ENCODE measurements around the gene VPS41.

Gene VPS41

DNA sequence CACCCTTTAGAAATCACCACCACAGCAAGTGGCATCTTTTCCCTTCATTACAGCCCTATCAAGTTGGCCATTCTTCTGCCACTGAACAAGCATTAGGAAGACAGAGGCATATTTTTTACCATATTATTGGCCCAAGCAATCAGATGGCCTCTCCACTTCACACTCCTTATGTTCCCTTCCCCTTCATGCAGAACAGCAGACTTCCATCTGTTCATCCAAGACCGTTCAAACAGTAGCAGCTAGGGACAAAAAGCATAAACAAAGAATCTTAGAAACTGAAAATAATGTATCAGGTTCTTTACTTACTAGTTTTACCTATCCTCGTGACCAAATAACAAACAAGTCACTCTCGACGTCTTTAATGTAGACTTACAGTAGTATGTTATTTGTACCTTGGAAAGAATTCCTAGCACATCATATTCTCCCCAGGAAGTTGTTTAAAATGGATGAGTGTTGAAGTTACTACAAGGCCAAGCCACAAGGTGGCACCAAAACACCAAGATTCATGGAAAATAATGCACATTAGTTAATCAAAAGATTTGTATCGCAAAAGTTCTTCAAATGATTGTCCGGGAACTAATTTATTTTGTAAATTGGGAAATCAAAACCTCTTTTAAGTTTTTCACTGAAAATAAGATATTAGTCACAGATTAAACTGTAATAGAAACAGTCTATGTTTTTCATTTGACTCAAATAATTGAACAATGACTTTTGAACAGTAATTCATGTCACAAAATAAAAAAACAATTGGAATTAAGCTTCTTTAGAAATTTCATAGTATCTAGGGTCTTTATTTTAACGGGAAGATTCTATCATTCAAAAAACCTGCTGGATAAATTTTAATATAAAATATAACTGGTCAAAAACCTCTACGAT lies 112.1 kb downstream of the VPS41 start:
- DNase-seq (ENCODE audit: insufficient read length): no peak
- peak; percentile 78 for FAIRE-seq

DNA sequence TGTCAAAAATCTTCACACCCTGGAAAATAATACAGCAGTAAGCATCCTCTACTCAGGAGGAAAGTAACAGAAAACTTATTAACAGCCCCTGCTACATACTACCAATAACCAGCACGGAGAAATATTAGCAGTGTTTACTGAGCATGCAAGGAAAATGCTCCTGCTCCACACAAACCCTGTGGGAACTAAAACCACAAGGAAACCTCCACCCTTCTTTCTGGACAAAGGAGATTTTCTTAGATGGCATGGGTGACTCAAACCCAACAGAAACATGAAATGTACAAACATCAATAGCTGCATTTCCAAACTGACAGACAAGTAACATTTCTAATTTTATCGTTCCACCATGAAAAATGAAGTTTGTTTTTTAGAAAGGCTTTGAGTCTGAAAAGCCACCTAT lies 113.4 kb downstream of the VPS41 start:
- DNase-seq (ENCODE audit: insufficient read length) (no peak), FAIRE-seq (no peak)
- TF ChIP-seq POLR2AphosphoS5 (IDR thresholded peaks at IDR 0.05; ENCODE audit: low read depth, low read length) (no peak), POLR2A (IDR thresholded peaks at IDR 0.05; ENCODE audit: low read depth, low read length) (no peak), TAF1 (IDR thresholded peaks at IDR 0.05; ENCODE audit: borderline replicate concordance, low read depth, low read length) (no peak)

More for the DNA sequence above, 112.1 kb downstream of the VPS41 start:
- no peak for TF ChIP-seq POLR2A (IDR thresholded peaks at IDR 0.05; ENCODE audit: low read depth, low read length)
- TF ChIP-seq TAF1 (IDR thresholded peaks at IDR 0.05; ENCODE audit: borderline replicate concordance, low read depth, low read length): no peak
- TF ChIP-seq POLR2AphosphoS5 (IDR thresholded peaks at IDR 0.05; ENCODE audit: low read depth, low read length): no peak

DNA sequence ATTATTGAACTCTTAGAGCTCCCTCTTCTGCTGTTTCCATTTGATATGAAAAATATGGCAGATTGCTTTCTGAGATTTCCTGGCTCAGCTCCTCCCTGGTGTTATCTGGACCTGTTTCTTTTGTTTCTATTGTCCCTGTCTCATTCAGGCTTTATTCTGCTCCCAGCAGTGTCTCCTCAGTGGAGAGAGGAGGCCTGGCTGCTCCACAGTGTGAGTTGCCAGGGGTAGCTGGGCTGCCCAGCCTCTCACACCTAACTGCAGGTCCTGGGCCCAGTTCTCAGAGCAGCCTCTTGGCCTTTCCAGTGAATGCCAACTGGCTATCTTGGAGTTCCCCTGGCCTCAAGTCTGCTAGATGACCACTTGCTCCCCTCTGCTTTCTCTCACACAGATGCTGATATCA lies 127.0 kb downstream of the VPS41 start:
- FAIRE-seq (no peak), DNase-seq (ENCODE audit: insufficient read length) (no peak)
- no peak for TF ChIP-seq POLR2A (IDR thresholded peaks at IDR 0.05; ENCODE audit: low read depth, low read length)
- TF ChIP-seq TAF1 (IDR thresholded peaks at IDR 0.05; ENCODE audit: borderline replicate concordance, low read depth, low read length): no peak
- TF ChIP-seq POLR2AphosphoS5 (IDR thresholded peaks at IDR 0.05; ENCODE audit: low read depth, low read length): no peak

DNA sequence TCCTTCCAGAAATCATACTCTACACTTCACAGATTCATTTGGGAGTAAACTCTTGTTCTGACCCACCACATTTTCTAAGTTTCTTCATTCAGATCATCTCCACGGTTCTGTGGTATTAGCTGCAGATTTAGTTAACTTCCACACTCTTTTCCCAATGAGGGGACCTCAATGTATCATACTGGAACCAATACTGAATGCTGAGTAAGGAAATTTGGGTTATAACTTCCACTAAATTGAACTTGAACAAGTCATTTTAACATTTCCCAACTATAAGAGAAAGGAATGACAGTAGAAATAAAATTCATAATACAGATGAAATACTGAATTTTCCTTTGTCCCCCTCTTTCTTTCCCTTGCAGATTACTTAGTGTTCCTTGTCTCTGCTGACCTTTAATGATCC lies 131.4 kb downstream of the VPS41 start:
- FAIRE-seq (no peak), DNase-seq (ENCODE audit: insufficient read length) (no peak)
- TF ChIP-seq TAF1 (IDR thresholded peaks at IDR 0.05; ENCODE audit: borderline replicate concordance, low read depth, low read length) (no peak), POLR2AphosphoS5 (IDR thresholded peaks at IDR 0.05; ENCODE audit: low read depth, low read length) (no peak), POLR2A (IDR thresholded peaks at IDR 0.05; ENCODE audit: low read depth, low read length) (no peak)

DNA sequence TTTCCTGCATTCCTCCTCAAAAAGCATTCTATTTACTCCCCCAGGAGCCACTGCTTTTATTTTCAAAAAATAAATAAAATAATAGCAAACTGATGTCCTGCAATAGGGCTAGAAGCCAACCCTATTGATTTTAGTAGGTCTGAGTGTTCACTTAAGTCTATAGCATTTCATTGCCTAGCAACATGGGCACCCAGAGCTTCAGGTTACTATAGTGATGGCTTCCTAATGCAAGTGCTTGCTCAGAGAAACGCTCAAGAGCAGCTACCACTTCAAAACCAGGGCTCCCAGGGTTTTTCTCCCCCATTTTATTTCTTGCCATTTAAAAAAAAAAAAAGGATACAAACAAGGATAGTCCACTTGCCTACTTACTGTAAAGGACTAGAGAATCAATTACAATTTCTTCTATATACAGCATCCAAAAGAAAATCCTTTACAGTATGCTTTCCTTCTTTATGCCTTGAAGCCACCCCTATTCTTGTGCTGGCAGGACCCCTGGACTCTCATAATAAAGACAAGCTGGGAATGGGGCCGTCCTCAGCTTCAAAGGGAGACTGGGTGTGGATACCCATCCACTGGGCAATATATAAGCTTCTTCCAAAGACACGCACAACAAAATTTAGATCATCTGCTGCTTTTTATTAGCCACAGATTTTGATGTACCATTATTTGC lies 133.3 kb downstream of the VPS41 start:
- DNase-seq (ENCODE audit: insufficient read length): no peak
- no peak for FAIRE-seq
- TF ChIP-seq TAF1 (IDR thresholded peaks at IDR 0.05; ENCODE audit: borderline replicate concordance, low read depth, low read length): no peak
- no peak for TF ChIP-seq POLR2A (IDR thresholded peaks at IDR 0.05; ENCODE audit: low read depth, low read length)
- no peak for TF ChIP-seq POLR2AphosphoS5 (IDR thresholded peaks at IDR 0.05; ENCODE audit: low read depth, low read length)

DNA sequence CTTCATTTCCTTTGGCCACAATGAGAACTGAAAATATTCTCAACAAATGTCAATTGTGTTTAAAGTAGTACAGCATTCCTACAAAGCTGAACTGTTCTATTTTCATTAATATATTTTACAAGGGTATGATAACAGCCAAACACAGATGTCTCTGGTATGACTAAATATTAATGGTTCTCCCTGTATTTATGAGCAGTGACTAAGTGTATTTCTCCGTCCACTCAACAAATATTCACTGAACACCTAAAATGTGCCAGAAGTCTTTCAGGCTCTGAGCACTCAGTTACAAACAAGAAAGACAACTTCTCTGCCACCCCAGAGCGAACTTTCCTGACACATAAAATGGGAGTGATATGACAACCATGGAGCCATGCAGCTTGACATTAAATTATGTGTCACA lies 135.6 kb downstream of the VPS41 start:
- TF ChIP-seq POLR2AphosphoS5 (IDR thresholded peaks at IDR 0.05; ENCODE audit: low read depth, low read length): no peak
- no peak for TF ChIP-seq POLR2A (IDR thresholded peaks at IDR 0.05; ENCODE audit: low read depth, low read length)
- no peak for TF ChIP-seq TAF1 (IDR thresholded peaks at IDR 0.05; ENCODE audit: borderline replicate concordance, low read depth, low read length)
- DNase-seq (ENCODE audit: insufficient read length) (no peak), FAIRE-seq (no peak)

DNA sequence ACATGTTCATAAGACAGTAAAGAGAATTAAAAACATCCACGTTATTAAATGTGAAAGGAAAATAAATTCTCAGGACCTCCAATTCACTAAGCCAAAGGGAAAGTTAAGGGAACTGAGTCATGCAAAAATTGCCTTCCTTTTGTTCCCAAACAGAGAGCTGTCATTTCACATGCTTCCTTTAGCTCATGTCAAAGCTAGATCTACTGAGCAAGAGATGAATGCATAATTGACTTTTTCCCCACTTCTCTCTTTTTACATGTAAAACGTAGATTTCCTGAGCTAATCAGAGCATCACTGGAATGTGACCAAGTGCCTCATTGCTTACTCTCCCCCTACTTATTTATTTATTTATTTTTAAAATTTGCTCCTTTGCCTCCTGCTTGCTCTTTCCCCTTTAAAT lies 148.8 kb downstream of the VPS41 start:
- DNase-seq (ENCODE audit: insufficient read length) (no peak), FAIRE-seq (no peak)
- TF ChIP-seq POLR2A (IDR thresholded peaks at IDR 0.05; ENCODE audit: low read depth, low read length) (no peak), POLR2AphosphoS5 (IDR thresholded peaks at IDR 0.05; ENCODE audit: low read depth, low read length) (no peak), TAF1 (IDR thresholded peaks at IDR 0.05; ENCODE audit: borderline replicate concordance, low read depth, low read length) (no peak)

DNA sequence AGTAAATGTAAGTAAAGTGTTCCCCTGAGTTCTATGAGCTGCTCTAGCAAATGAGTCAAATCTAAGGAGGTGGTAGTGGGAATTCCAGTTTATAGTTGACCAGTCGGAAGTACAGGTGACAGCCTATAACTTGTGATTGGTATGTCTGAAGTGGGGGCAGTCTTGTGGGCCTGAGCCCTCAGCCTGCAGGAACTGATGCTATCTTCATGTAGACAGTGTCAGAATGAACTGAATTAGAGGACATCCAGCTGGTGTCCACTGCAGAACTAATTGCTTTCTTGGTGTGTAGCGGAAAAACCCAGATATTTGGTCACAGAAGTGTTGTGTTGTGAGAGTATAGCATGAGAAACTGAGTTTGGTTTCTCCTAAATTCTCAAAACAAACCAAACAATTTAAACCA lies 150.0 kb downstream of the VPS41 start:
- TF ChIP-seq TAF1 (IDR thresholded peaks at IDR 0.05; ENCODE audit: borderline replicate concordance, low read depth, low read length): no peak
- TF ChIP-seq POLR2AphosphoS5 (IDR thresholded peaks at IDR 0.05; ENCODE audit: low read depth, low read length): no peak
- TF ChIP-seq POLR2A (IDR thresholded peaks at IDR 0.05; ENCODE audit: low read depth, low read length): no peak
- FAIRE-seq: no peak
- no peak for DNase-seq (ENCODE audit: insufficient read length)

DNA sequence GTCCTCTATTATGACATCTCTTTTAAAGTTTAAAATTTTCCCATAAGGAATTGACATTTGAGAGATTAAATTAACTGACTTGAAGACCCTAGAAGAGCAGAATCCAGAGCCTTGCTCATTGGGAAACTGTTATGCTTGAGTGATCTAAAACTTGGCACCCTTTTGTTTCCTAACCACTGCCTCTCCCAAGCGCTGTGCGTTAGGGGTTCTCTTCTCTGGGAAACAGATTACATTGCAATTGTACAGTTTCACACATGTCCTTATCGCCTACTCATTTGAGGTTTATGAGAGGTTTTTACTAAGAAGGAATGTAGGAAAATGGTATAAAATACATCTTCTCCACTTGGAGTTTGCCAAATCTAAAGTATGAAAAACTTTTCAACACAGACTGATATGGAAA lies 151.1 kb downstream of the VPS41 start:
- no peak for TF ChIP-seq TAF1 (IDR thresholded peaks at IDR 0.05; ENCODE audit: borderline replicate concordance, low read depth, low read length)
- no peak for TF ChIP-seq POLR2A (IDR thresholded peaks at IDR 0.05; ENCODE audit: low read depth, low read length)
- no peak for TF ChIP-seq POLR2AphosphoS5 (IDR thresholded peaks at IDR 0.05; ENCODE audit: low read depth, low read length)
- DNase-seq (ENCODE audit: insufficient read length): no peak
- FAIRE-seq: no peak

DNA sequence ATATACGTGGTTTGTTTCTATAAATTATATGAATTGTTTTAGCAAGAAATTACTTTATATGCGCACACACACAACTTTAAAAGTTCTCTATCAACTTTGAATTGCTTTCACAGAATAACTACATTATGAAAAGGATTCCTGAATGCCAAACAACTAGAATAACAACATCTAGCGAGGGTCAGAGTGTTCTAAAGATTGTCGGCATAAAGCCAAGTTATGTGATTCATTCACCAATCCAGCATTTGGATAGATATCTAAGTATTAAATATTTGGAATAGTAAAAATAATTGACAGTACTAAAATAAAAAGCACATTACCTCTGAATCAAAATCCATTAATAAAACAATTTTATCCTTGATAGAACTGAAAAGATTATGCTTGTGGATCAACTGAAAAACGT lies 152.5 kb downstream of the VPS41 start:
- TF ChIP-seq POLR2AphosphoS5 (IDR thresholded peaks at IDR 0.05; ENCODE audit: low read depth, low read length): no peak
- no peak for TF ChIP-seq TAF1 (IDR thresholded peaks at IDR 0.05; ENCODE audit: borderline replicate concordance, low read depth, low read length)
- TF ChIP-seq POLR2A (IDR thresholded peaks at IDR 0.05; ENCODE audit: low read depth, low read length): no peak
- FAIRE-seq: no peak
- DNase-seq (ENCODE audit: insufficient read length): no peak

DNA sequence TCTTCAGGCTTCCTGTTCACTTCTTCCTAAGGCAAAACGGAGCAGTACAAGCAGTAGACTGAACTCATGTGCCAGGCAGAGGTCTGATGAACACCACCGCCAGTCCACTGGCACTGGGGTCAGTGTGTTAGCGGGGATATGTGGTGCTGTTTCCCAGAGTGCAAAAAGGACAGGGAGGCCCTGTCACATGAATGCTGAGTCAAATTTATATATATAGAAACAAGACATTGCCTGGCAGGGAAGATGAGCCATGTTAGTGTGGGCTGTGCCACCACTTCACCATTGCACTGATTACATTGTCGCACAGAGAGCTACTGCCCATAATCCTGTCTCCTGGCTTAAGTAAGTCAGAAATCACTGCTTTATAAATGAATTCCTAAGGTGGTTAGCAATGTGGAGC lies 155.6 kb downstream of the VPS41 start:
- no peak for FAIRE-seq

DNA sequence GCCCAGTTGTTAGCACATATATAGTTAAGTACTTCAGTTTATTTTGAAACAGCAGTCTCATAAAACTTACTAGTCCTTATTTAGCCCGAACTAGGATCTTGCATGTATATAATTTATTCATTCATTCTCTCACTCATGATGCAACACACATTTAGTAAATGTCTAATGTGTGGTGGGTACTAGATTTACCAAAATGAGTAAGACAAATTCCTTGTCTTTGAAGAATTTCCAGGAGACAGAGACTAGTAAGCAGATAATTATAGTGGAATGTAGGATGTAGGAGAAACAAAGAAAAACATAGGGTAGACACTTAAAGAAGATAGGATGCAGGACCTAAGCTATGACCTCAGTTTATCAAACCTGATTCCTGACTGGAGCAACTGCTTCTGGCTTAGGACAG lies 157.6 kb downstream of the VPS41 start:
- DNase-seq (ENCODE audit: insufficient read length): no peak
- TF ChIP-seq POLR2AphosphoS5 (IDR thresholded peaks at IDR 0.05; ENCODE audit: low read depth, low read length) (no peak), POLR2A (IDR thresholded peaks at IDR 0.05; ENCODE audit: low read depth, low read length) (no peak), TAF1 (IDR thresholded peaks at IDR 0.05; ENCODE audit: borderline replicate concordance, low read depth, low read length) (no peak)
- FAIRE-seq: no peak

More for the DNA sequence above, 155.6 kb downstream of the VPS41 start:
- no peak for DNase-seq (ENCODE audit: insufficient read length)
- TF ChIP-seq POLR2AphosphoS5 (IDR thresholded peaks at IDR 0.05; ENCODE audit: low read depth, low read length) (no peak), POLR2A (IDR thresholded peaks at IDR 0.05; ENCODE audit: low read depth, low read length) (no peak), TAF1 (IDR thresholded peaks at IDR 0.05; ENCODE audit: borderline replicate concordance, low read depth, low read length) (no peak)

Data from GM12892 (cell line).